Transverse colon (tissue), 4 donors: ENCODE results near the gene MOBP. TPM values are rescaled to one million over a fixed set of nuclear protein-coding genes. Genes with fewer than 3 reads are reported as not detected.

Experiments used
- DNase-seq: peaks from one replicate; pipeline ENCODE4 v3.0.0-alpha.2; 2019
- H3K27ac ChIP-seq, 4 donors: fragments of 200-600 bp; sonication (generic); 2 replicates each; pipeline ENCODE4 v1.5.1; 2016 to 2018; ENCODE audit warnings: inconsistent platforms in 4 of 4
- H3K27me3 ChIP-seq: fragments of 200-600 bp; sonication (generic); 2 replicates; pipeline ENCODE4 v1.5.1; 2017; ENCODE audit warnings: inconsistent platforms
- H3K36me3 ChIP-seq, 4 donors: fragments of 200-600 bp; sonication (generic); 2 replicates each; pipeline ENCODE4 v1.5.1; 2017 to 2019; ENCODE audit warnings: inconsistent platforms in 4 of 4
- H3K4me1 ChIP-seq, 4 donors: fragments of 200-600 bp; sonication (generic); 2 replicates each; pipeline ENCODE4 v1.5.1; 2017 to 2020; ENCODE audit warnings: inconsistent platforms in 4 of 4
- H3K4me3 ChIP-seq, 4 donors: fragments of 200-600 bp; sonication (generic); 1 replicate in 1 of 4; 2 replicates in 3 of 4; pipeline versions ENCODE4 v1.5.1 to v1.6.1; 2017 to 2019; ENCODE audit warnings: inconsistent platforms in 4 of 4
- H3K9me3 ChIP-seq, 2 donors: fragments of 200-600 bp; sonication (generic); 2 replicates each; pipeline ENCODE4 v1.5.1; 2017 to 2019; ENCODE audit warnings: inconsistent platforms in 2 of 2
- EP300 ChIP-seq: sonication (generic); formaldehyde crosslinking; IDR thresholded peaks from one replicate; pipeline ENCODE4 v1.6.1; 2017; ENCODE audit warnings: antibody characterized with exemption, low read depth
- POLR2A ChIP-seq: fragments of 450-650 bp; IDR thresholded peaks from one replicate; pipeline ENCODE4 v1.6.1; 2016; ENCODE audit warnings: antibody characterized with exemption, mild to moderate bottlenecking, moderate library complexity
- POLR2AphosphoS5 ChIP-seq, 3 donors: sonication (generic); formaldehyde crosslinking; IDR thresholded peaks; one replicate each; pipeline ENCODE4 v1.6.1; 2016; ENCODE audit warnings: antibody characterized with exemption in 3 of 3
- WGBS, 2 donors: methylation state at CpG; one replicate each; pipeline ENCODE4 v1.1.5; 2018; ENCODE audit warnings: low coverage in 1 of 2; 5-methylcytosine and 5-hydroxymethylcytosine counted together
- in situ Hi-C, 4 donors: fragments of 200-750 bp; cut with MboI; loops; one replicate each; pipeline versions ENCODE4 v1.15.0 to v1.15.1; 2017; ENCODE audit warnings: low sequenced_read_pairs in 3 of 4, low pct_ligation_motif_present in 1 of 4, low pct_unique_long_range_greater_than_20kb in 1 of 4
- intact Hi-C: fragments of 100-400 bp; cut with DNase I; formaldehyde crosslinking; loops from one replicate; pipeline ENCODE4 v1.15.1; 2023; ENCODE audit warnings: low total_unique reads
- total RNA-seq, 4 donors: library from RNA; depleted of rRNA; stranded (reverse); fragments of >200 nt; gene quantifications; one replicate each; pipeline ENCODE4 v1.1.0, GENCODE V29; 2016
- TF ChIP-seq, protein P1 (sequence below), 5 experiments: fragments of 200-600 bp in 3 of 5; fragments of 450-650 bp in 2 of 5; sonication (generic) in 3 of 5; IDR thresholded peaks; 1 replicate in 2 of 5; 2 replicates in 3 of 5; pipeline ENCODE4 v1.5.1; 2016 to 2017; ENCODE audit warnings: antibody characterized with exemption in 5 of 5, inconsistent platforms in 3 of 5, mild to moderate bottlenecking in 2 of 5, moderate library complexity in 1 of 5

Gene MOBP
- total RNA-seq, 4 donors from 2014 or later, result 0.27 to 5.2 (median 1.3) TPM; not detected in 1

DNA sequence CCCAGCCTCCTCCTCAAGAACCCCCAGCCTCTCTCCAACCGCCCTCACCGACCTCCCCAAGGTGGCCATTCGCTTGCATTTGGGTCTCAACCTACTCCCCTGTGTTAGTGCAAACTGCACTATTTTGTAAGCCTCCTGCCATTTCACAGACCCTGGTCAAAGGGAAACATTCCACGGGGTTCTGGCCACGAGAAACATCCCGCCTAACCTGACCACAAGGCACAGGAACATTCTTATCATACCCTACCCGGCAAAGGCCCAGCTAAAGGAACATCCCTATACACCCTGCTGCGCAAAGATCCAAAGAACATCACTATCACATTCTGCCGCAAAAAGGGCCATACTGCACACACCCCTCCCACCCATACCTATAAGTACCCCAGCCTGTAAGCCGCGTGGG is 38.0 kb upstream of the MOBP start:
- Histone ChIP-seq H3K4me1 (peaks cover 0 to 9% (median 2%) of the 10 kb centered on the region in 4 donors), H3K9me3 (no peaks in the 10 kb centered on the region), H3K4me3 (no peak overlapping the region), H3K36me3 (no peaks in the 10 kb centered on the region), H3K27me3 (no peaks in the 10 kb centered on the region), H3K27ac (no peak overlapping the region)
- TF ChIP-seq EP300, result no peak
- TF ChIP-seq POLR2AphosphoS5 (IDR thresholded peaks at IDR 0.05), result no peak
- TF ChIP-seq, protein P1, sequence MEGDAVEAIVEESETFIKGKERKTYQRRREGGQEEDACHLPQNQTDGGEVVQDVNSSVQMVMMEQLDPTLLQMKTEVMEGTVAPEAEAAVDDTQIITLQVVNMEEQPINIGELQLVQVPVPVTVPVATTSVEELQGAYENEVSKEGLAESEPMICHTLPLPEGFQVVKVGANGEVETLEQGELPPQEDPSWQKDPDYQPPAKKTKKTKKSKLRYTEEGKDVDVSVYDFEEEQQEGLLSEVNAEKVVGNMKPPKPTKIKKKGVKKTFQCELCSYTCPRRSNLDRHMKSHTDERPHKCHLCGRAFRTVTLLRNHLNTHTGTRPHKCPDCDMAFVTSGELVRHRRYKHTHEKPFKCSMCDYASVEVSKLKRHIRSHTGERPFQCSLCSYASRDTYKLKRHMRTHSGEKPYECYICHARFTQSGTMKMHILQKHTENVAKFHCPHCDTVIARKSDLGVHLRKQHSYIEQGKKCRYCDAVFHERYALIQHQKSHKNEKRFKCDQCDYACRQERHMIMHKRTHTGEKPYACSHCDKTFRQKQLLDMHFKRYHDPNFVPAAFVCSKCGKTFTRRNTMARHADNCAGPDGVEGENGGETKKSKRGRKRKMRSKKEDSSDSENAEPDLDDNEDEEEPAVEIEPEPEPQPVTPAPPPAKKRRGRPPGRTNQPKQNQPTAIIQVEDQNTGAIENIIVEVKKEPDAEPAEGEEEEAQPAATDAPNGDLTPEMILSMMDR (IDR thresholded peaks at IDR 0.05), result no peak
- WGBS, 2 donors, result 94 to 100% methylated on average over 2 to 11 of the region's 11 CpGs
- no peak for DNase-seq
- in situ Hi-C loops, result no loop called here
- intact Hi-C loops, result no loop called here

DNA sequence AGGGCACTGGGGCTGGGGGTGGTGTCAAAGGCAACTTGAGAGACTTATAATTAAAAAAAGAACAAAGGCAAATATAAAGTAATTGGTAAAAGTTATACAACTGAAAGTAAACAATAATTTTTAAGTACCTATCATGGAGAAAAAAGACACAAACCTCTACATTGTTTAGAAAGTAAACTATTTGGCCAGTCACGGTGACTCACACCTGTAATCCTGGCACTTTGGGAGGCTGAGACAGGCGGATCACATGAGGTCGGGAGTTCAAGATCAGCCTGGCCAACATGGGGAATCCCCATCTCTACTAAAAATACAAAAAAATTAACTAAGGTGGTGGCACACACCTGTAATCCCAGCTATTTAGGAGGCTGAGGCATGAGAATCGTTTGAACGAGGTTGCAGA is 35.1 kb upstream of the MOBP start:
- 76 to 94% methylated on average over 3 to 5 of the region's 5 CpGs for WGBS, 2 donors

GRCh38 chr3:39433642-39434041 is 33.8 kb upstream of the MOBP start:
- intact Hi-C loops, result no loop called here

More for the DNA sequence above, 35.1 kb upstream of the MOBP start:
- intact Hi-C loops (no loop called here), in situ Hi-C loops (no loop called here)
- Histone ChIP-seq H3K27ac (no peak overlapping the region), H3K27me3 (no peaks in the 10 kb centered on the region), H3K4me1 (peaks cover 0 to 9% (median 2%) of the 10 kb centered on the region in 4 donors), H3K36me3 (no peaks in the 10 kb centered on the region), H3K4me3 (no peak overlapping the region), H3K9me3 (no peaks in the 10 kb centered on the region)
- TF ChIP-seq, protein P1 (IDR thresholded peaks at IDR 0.05), result no peak
- no peak for TF ChIP-seq POLR2A
- TF ChIP-seq POLR2AphosphoS5 (IDR thresholded peaks at IDR 0.05), result no peak
- no peak for TF ChIP-seq EP300
- DNase-seq, result no peak

GRCh38 chr3:39434574-39434973 is 32.9 kb upstream of the MOBP start:
- Histone ChIP-seq H3K4me3 (no peak overlapping the region), H3K9me3 (no peaks in the 10 kb centered on the region), H3K27ac (no peak overlapping the region), H3K36me3 (no peaks in the 10 kb centered on the region), H3K27me3 (no peaks in the 10 kb centered on the region), H3K4me1 (peaks cover 0 to 9% (median 2%) of the 10 kb centered on the region in 4 donors)
- in situ Hi-C loops, result no loop called here
- intact Hi-C loops, result no loop called here
- 50 to 67% methylated on average over 1 to 5 of the region's 5 CpGs for whole genome bisulfite sequencing, 2 donors
- no peak for DNase-seq
- TF ChIP-seq POLR2A (no peak), EP300 (no peak), POLR2AphosphoS5 (IDR thresholded peaks at IDR 0.05) (no peak)
- TF ChIP-seq, protein P1 (IDR thresholded peaks at IDR 0.05), result no peak

More at GRCh38 chr3:39433642-39434041, 33.8 kb upstream of the MOBP start:
- TF ChIP-seq EP300 (no peak), POLR2AphosphoS5 (IDR thresholded peaks at IDR 0.05) (no peak), POLR2A (no peak)
- TF ChIP-seq, protein P1 (IDR thresholded peaks at IDR 0.05), result no peak
- no peak for DNase-seq
- no peak overlapping the region for H3K27ac ChIP-seq
- in situ Hi-C loops, result no loop called here
- H3K36me3 ChIP-seq, result no peaks in the 10 kb centered on the region
- no peaks in the 10 kb centered on the region for H3K27me3 ChIP-seq
- H3K4me1 ChIP-seq, result peaks cover 0 to 9% (median 2%) of the 10 kb centered on the region in 4 donors
- WGBS, 2 donors, result 60 to 80% methylated on average over 3 of the region's 3 CpGs
- H3K4me3 ChIP-seq, result no peak overlapping the region
- no peaks in the 10 kb centered on the region for H3K9me3 ChIP-seq
